ENCODE measurements around the gene TAS1R3.

Gene TAS1R3

GRCh38 chr1:1347026-1347595, 16.0 kb downstream of the TAS1R3 start:
- no peak for DNase-seq (ENCODE audit: extremely low spot score)
- TF ChIP-seq SUZ12 (IDR thresholded peaks at IDR 0.05): no peak
- TF ChIP-seq PKNOX1 (IDR thresholded peaks at IDR 0.05): no peak
- no peak for TF ChIP-seq FOXK2 (IDR thresholded peaks at IDR 0.05)
- no peak for TF ChIP-seq L3MBTL2 (conservative IDR thresholded peaks at IDR 0.05)
- TF ChIP-seq NFRKB (IDR thresholded peaks at IDR 0.05): no peak
- TF ChIP-seq LEF1 (IDR thresholded peaks at IDR 0.05; ENCODE audit: borderline replicate concordance): no peak
- no peak for TF ChIP-seq ZNF384 (IDR thresholded peaks at IDR 0.05)
- TF ChIP-seq BHLHE40 (IDR thresholded peaks at IDR 0.05; ENCODE audit: borderline replicate concordance): no peak
- no peak for TF ChIP-seq CTBP1 (IDR thresholded peaks at IDR 0.05; ENCODE audit: borderline replicate concordance)
- TF ChIP-seq SP1 (IDR thresholded peaks at IDR 0.05): no peak
- no peak for TF ChIP-seq HDGF (IDR thresholded peaks at IDR 0.05; ENCODE audit: borderline replicate concordance)
- TF ChIP-seq ELF4 (IDR thresholded peaks at IDR 0.05): no peak
- no peak for TF ChIP-seq FOXA1 (IDR thresholded peaks at IDR 0.05)
- no peak for TF ChIP-seq TARDBP (IDR thresholded peaks at IDR 0.05)
- TF ChIP-seq FOXM1 (IDR thresholded peaks at IDR 0.05; ENCODE audit: borderline replicate concordance): no peak
- CTCF ChIA-PET: interaction anchor here (0.5 kb wide), 1 partner anchor 311 kb away, joined by 4 read pairs; no protein-coding TSS in a partner anchor
- POLR2A ChIA-PET: interaction anchor here (0.8 to 1.2 kb wide), 6 partner anchors 11 to 52 kb away, joined by 3 to 5 read pairs (median 4); partner anchors contain the start of genes AURKAIP1 and CCNL2

- ChIA-PET CTCF (no interaction called here), POLR2A (interaction anchor here (0.8 to 1.4 kb wide), 9 partner anchors 10 to 53 kb away, joined by 3 to 5 read pairs (median 4); partner anchors contain the start of genes AURKAIP1 and CCNL2)
- TF ChIP-seq FOXA1 (IDR thresholded peaks at IDR 0.05): no peak
- no peak for TF ChIP-seq SP1 (IDR thresholded peaks at IDR 0.05)
- TF ChIP-seq ARNT (IDR thresholded peaks at IDR 0.05): no peak
- no peak for TF ChIP-seq ZNF384 (IDR thresholded peaks at IDR 0.05)
- peak; percentile 49 for DNase-seq (ENCODE audit: extremely low spot score)
These were observed 16.8 kb downstream of the TAS1R3 start for GRCh38 chr1:1347663-1348419.

- DNase-seq (ENCODE audit: extremely low spot score): no peak
- POLR2A ChIA-PET: interaction anchor here (0.8 to 1.4 kb wide), 7 partner anchors 11 to 52 kb away, joined by 3 to 5 read pairs (median 3); partner anchors contain the start of gene AURKAIP1
These were observed 17.6 kb downstream of the TAS1R3 start for GRCh38 chr1:1348420-1349255.

GRCh38 chr1:1349256-1350012, 18.4 kb downstream of the TAS1R3 start, which contains the start of gene DVL1:
Gene DVL1, minus strand, starts transcription at chr1:1349418. Its CDS starts 353 bp downstream, at chr1:1349065.
- DNase-seq (ENCODE audit: extremely low spot score): peak; percentile 88
- CTCF ChIA-PET: no interaction called here
- TF ChIP-seq CTBP1 (IDR thresholded peaks at IDR 0.05; ENCODE audit: borderline replicate concordance) (no peak), SUZ12 (IDR thresholded peaks at IDR 0.05) (no peak), ARNT (IDR thresholded peaks at IDR 0.05) (no peak), FOXA1 (IDR thresholded peaks at IDR 0.05) (no peak), FOXK2 (IDR thresholded peaks at IDR 0.05) (no peak), ELF4 (IDR thresholded peaks at IDR 0.05) (no peak), TARDBP (IDR thresholded peaks at IDR 0.05) (no peak), NFRKB (IDR thresholded peaks at IDR 0.05) (no peak), SP1 (IDR thresholded peaks at IDR 0.05) (no peak), FOXM1 (IDR thresholded peaks at IDR 0.05; ENCODE audit: borderline replicate concordance) (no peak), HDGF (IDR thresholded peaks at IDR 0.05; ENCODE audit: borderline replicate concordance) (no peak), LEF1 (IDR thresholded peaks at IDR 0.05; ENCODE audit: borderline replicate concordance) (no peak), ZNF384 (IDR thresholded peaks at IDR 0.05) (no peak), BHLHE40 (IDR thresholded peaks at IDR 0.05; ENCODE audit: borderline replicate concordance) (no peak), PKNOX1 (IDR thresholded peaks at IDR 0.05) (no peak), L3MBTL2 (conservative IDR thresholded peaks at IDR 0.05) (no peak)
- POLR2A ChIA-PET: interaction anchor here (1.4 kb wide), 1 partner anchor 51 kb away, joined by 3 read pairs; no protein-coding TSS in a partner anchor

More at GRCh38 chr1:1348420-1349255, 17.6 kb downstream of the TAS1R3 start:
- CTCF ChIA-PET: no interaction called here
- TF ChIP-seq L3MBTL2 (conservative IDR thresholded peaks at IDR 0.05): no peak
- TF ChIP-seq FOXK2 (IDR thresholded peaks at IDR 0.05): no peak
- no peak for TF ChIP-seq ZNF384 (IDR thresholded peaks at IDR 0.05)
- no peak for TF ChIP-seq PKNOX1 (IDR thresholded peaks at IDR 0.05)
- TF ChIP-seq HDGF (IDR thresholded peaks at IDR 0.05; ENCODE audit: borderline replicate concordance): no peak
- no peak for TF ChIP-seq ARNT (IDR thresholded peaks at IDR 0.05)
- no peak for TF ChIP-seq SP1 (IDR thresholded peaks at IDR 0.05)
- no peak; the same call in 1 of the 2 replicates for TF ChIP-seq LEF1 (IDR thresholded peaks at IDR 0.05; ENCODE audit: borderline replicate concordance)
- TF ChIP-seq BHLHE40 (IDR thresholded peaks at IDR 0.05; ENCODE audit: borderline replicate concordance): no peak
- TF ChIP-seq FOXA1 (IDR thresholded peaks at IDR 0.05): no peak
- TF ChIP-seq NFRKB (IDR thresholded peaks at IDR 0.05): no peak
- TF ChIP-seq SUZ12 (IDR thresholded peaks at IDR 0.05): no peak
